GM12874 (cell line): ENCODE measurements around the gene KCNQ1.

Experiments used
- TF ChIP-seq, protein P1 (sequence below): IDR thresholded peaks from 2 replicates; pipeline ENCODE4 v1.5.1; 2011; ENCODE audit warnings: low read depth, mild to moderate bottlenecking, control low read depth, low read length, moderate library complexity; ENCODE audit not compliant: insufficient read depth

The KCNQ1 gene

DNA sequence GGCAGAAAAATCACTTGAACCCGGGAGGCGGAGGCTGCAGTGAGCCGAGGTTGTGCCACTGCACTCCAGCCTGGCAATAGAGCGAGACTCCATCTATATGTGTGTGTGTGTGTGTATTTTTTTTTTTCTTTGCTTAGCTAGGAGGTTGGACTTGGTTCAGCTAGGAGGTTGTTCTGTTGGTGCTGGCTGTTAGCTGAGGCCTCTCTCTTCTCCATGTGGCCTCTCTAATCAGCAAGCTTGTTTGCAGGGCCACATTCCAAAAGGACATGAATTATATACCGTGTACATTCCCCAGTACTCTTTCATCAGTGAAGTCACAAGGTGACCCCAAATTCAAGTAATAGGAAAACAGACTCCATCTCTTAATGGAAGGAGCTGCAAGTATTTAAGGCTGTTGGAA, 322.3 kb downstream of the KCNQ1 start:
- TF ChIP-seq, protein P1, sequence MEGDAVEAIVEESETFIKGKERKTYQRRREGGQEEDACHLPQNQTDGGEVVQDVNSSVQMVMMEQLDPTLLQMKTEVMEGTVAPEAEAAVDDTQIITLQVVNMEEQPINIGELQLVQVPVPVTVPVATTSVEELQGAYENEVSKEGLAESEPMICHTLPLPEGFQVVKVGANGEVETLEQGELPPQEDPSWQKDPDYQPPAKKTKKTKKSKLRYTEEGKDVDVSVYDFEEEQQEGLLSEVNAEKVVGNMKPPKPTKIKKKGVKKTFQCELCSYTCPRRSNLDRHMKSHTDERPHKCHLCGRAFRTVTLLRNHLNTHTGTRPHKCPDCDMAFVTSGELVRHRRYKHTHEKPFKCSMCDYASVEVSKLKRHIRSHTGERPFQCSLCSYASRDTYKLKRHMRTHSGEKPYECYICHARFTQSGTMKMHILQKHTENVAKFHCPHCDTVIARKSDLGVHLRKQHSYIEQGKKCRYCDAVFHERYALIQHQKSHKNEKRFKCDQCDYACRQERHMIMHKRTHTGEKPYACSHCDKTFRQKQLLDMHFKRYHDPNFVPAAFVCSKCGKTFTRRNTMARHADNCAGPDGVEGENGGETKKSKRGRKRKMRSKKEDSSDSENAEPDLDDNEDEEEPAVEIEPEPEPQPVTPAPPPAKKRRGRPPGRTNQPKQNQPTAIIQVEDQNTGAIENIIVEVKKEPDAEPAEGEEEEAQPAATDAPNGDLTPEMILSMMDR = no peak

DNA sequence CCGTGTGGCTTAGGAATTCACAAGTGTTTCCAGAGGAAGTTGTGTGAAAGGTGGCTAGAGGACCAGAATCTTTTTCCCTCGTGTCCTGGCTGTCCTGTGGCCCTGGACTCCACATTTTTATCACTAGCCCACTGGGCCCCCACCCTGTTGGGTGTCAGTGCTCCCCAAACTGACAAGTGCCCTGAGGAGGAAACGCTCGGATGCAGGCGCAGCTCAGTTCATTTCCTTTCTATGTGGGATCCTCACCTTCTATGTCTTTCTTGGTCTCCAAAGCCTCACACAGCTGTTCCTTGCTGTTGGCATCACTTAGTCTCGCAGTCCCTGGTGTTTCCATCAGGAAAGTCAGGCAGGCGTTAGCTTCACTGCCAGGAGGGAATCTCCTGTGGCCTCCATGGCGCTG, 323.0 kb downstream of the KCNQ1 start:
- TF ChIP-seq, protein P1 = no peak

- TF ChIP-seq, protein P1 = no peak
Observed at GRCh38 chr11:2768471-2769408, 323.9 kb downstream of the KCNQ1 start.

DNA sequence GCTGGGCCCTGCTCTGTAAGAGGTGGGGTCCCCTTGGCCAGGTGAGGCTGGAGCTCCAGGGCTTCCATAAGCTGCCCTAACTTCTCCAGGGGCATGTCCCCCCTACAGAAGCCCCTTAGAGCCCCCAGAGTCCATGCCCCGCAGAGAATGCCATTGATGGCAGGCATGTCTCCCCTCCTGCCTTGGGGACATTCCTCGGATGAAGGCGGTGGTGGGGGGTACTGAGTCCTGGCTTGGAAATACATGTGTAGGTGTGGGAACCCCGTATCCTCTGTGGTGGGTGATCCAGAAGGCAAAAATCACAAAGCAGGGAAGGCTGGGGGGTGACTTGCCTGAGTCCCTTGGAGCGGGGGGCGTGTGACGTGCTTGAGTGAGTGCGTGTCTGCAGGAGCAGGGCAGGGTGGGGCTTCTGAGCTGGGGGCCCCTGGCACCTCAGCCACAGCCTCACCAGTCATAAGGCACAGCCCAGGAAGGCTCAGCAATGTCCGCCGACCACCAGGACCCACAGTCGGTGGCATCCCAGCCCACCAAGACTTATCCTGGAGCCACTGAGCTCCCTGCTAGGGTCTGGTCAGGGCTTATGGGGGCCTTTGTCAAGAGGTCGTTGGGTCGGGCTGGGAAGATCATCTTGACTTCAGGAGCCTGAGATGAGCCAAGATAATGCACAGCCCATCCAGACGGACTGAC, 324.7 kb downstream of the KCNQ1 start:
- TF ChIP-seq, protein P1 = no peak

DNA sequence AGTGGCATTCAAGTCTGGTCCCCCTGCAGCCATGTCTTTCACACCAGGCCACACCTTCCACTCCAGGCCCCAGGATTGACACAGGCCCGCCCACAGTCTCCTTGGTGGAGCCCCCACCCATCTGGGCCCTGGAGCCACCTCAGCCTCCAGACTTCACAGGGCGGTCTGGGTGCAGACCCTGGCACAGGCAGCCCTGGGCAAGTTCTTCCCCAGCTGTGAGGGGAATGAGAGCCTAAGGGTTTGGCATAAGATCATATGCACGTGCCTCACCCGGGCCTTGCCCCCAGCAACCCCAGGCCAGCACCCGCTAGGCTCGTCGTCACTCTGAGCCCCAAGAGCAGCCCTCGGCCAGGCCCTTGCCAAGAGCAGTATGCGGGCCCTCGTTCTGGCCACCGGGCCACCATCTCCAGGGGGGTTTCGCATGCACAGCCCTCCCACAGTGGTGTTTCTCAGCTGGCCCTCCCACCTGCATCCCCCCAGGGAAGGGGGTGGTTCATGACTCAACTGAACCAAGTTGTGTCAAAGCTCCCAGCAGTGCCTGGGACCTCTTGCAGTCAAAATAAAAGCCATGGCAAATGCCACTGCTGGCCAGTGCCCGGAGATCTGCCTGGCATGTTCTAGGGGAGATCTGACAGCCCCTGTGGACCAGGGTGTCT, 325.4 kb downstream of the KCNQ1 start:
- TF ChIP-seq, protein P1 = no peak

GRCh38 chr11:2770761-2771301, 326.0 kb downstream of the KCNQ1 start:
- TF ChIP-seq, protein P1 = no peak
